Measurements from ENCODE around the gene KIF26B.

KIF26B gene

DNA sequence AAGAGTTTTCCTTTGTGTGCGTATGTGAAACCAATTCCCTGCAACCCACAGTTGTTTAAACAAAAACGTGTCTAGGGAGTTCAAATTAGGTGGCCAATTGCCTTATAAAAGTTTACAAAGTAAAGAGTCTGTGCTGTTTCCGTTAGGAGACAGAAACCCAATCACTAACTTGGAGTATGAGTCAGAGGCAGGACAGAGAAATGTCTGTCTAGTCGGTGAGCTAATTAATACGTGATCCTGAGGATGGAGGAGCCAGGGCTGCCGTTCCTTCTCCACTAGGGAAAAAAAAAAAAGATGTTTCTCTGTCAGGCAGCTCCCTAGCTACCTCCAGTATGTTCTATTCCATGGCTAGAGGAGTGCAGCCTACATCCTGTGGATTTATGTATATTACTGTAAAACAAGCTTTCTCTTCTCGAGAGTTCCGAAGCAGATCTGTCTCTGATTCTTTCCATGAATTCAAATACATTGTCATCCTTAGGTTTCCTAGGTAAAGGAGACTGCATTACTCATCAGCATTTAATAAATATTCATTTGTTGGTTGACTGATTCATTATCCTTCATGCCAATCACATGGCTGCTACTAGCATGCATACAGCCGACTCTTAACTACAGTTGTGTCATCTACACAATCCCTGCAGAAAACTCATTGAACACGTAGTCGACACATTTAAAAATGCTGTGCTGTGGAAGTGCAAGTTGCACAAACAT, 430.6 kb downstream of the KIF26B start:
- no peak overlapping the region for H3K4me3 ChIP-seq (ENCODE audit: control insufficient read depth, low read depth, low read length)
- TF ChIP-seq, protein P1, sequence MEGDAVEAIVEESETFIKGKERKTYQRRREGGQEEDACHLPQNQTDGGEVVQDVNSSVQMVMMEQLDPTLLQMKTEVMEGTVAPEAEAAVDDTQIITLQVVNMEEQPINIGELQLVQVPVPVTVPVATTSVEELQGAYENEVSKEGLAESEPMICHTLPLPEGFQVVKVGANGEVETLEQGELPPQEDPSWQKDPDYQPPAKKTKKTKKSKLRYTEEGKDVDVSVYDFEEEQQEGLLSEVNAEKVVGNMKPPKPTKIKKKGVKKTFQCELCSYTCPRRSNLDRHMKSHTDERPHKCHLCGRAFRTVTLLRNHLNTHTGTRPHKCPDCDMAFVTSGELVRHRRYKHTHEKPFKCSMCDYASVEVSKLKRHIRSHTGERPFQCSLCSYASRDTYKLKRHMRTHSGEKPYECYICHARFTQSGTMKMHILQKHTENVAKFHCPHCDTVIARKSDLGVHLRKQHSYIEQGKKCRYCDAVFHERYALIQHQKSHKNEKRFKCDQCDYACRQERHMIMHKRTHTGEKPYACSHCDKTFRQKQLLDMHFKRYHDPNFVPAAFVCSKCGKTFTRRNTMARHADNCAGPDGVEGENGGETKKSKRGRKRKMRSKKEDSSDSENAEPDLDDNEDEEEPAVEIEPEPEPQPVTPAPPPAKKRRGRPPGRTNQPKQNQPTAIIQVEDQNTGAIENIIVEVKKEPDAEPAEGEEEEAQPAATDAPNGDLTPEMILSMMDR (IDR thresholded peaks at IDR 0.05; ENCODE audit: control insufficient read depth, insufficient read depth, low read depth, low read length, missing control alignments) = no peak
- DNase-seq (ENCODE audit: low read depth) = peak; percentile 69

DNA sequence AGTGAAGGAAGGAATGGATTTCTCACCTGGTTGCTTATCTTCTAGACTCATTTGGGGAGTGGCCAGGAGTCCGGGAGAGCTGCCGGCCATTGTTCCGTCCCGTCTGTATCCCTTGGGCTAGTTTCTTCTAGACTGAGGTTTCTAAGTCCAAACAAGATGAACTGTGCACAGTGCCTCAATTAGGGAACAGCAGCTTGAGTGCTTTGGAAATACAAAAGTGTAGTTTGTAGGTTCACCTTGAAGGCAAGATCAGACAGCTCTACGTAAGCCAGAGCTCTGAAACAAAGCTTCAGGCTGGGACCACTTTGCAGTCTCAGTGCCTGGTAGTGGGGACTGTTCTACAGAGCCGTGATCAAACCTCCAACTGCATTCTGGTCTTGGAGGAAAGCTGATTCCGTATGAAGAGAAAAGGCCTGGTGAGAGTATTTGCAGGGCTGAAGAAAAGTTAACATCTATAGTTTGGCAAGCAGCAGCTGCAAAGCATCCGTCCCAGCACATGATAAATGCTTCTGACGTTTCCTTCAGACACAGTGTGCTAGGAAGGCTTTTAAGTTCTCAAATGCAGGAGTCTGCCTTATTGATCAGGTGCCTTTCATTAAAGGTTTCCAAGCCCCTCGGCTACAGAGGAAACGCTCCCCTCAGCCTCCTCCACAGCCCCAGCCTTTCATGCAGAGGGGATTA, 432.8 kb downstream of the KIF26B start:
- no peak for DNase-seq (ENCODE audit: low read depth)
- TF ChIP-seq, protein P1 (IDR thresholded peaks at IDR 0.05; ENCODE audit: control insufficient read depth, insufficient read depth, low read depth, low read length, missing control alignments) = no peak
- no peak overlapping the region for H3K4me3 ChIP-seq (ENCODE audit: control insufficient read depth, low read depth, low read length)

DNA sequence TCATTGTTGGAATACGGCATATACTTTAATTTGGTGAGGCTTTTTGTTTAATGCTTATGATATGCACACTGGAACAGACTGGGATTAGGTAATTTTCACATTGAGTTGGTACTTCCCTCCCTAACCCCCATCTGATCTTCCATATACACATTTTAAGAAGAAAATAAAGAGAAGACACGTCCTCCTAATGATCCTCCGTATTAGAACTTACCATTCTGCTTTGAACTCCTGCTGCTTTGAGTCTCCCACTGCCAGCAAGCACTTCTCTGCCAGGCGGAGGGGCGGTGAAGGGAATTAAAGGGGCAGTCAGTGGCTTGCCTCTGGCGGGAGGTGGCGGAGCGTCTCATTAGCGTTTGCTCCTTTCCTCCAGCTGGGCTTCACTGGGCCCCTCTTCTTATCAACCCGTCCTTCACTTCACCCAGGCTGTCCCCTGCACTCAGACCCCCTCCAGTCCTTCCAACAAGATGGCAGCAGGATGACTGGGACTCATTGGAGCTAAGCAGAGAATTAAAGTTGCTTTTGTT, 433.4 kb downstream of the KIF26B start:
- H3K4me3 ChIP-seq (ENCODE audit: control insufficient read depth, low read depth, low read length) = no peak overlapping the region
- TF ChIP-seq, protein P1 (IDR thresholded peaks at IDR 0.05; ENCODE audit: control insufficient read depth, insufficient read depth, low read depth, low read length, missing control alignments) = no peak
- no peak for DNase-seq (ENCODE audit: low read depth)

DNA sequence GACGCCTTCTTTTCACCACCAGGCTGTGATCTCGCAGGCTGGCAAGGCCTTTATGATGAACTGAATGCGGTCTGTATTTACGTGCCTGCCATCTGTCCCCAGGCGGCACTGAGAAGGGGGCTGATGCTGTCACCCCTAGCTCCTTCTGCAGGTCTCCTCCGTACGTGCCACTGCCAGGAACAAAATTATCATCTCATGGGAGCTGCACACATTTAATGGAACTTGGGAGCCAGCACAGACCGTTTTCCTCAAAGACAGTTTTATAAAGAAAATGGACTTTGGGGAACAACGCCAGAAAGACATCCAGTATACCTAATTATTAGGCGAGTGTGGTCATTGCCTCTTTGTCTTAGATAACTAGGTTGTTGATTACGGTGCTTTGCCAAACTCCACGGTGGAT, 434.5 kb downstream of the KIF26B start:
- DNase-seq (ENCODE audit: low read depth) = no peak
- no peak overlapping the region for H3K4me3 ChIP-seq (ENCODE audit: control insufficient read depth, low read depth, low read length)
- TF ChIP-seq, protein P1 (IDR thresholded peaks at IDR 0.05; ENCODE audit: control insufficient read depth, insufficient read depth, low read depth, low read length, missing control alignments) = no peak

DNA sequence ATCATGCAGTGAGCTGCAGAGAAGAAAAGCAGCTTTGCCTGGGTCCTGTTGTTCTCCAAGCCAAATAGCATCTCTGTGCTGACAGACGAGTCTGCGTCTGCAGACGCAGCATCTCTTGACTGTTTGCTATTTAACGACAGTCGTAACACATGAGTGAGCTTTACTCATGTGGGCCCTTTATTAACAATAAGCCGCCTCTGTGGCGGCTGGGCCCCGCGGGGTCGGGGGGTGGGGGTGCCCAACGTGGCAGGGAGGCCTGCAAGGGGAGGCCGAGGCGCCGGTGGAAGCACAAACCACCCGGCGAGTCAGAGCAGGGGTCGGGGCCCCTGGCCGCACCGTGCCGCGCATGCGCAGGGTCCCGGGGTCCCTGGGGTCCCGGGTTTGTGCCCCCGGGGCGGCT, 435.1 kb downstream of the KIF26B start:
- TF ChIP-seq, protein P1 (IDR thresholded peaks at IDR 0.05; ENCODE audit: control insufficient read depth, insufficient read depth, low read depth, low read length, missing control alignments) = no peak
- no peak overlapping the region for H3K4me3 ChIP-seq (ENCODE audit: control insufficient read depth, low read depth, low read length)
- DNase-seq (ENCODE audit: low read depth) = no peak

DNA sequence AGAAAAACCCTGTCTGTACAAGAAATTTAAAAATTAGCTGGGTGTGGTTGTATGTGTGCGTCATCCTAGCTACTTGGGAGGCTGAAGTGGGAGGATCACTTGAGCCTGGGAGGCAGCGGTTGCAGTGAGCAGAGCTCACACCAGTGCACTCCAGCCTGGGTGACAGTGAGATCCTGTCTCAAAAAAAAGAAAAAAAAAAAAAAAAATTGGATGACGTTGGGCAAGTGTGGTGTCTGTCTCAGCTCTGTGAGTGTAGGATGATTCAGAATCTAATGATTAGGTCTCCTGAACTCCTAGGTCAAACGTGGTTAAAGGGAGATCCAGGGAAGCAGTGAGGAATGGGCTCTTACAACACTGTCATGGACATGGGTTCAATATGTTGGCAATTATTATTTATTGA, 435.9 kb downstream of the KIF26B start:
- H3K4me3 ChIP-seq (ENCODE audit: control insufficient read depth, low read depth, low read length) = no peak overlapping the region
- DNase-seq (ENCODE audit: low read depth) = no peak
- TF ChIP-seq, protein P1 (IDR thresholded peaks at IDR 0.05; ENCODE audit: control insufficient read depth, insufficient read depth, low read depth, low read length, missing control alignments) = no peak

Measured in AG09309 (cell line).